Kidney glomerular epithelial cell (primary cell): ENCODE results near the gene MT1B.
A peak's percentile ranks its signal among the peaks of the same experiment; 100 is the strongest.
"Not testable (repeated sequence)": the region's sequence is repeated elsewhere in the genome, so short reads cannot be mapped to it uniquely, and the experiment has no call there.

Experiments used
- DNase-seq: peaks from one replicate; lab custom pipeline; 2025; lab: John Stamatoyannopoulos, UW

The MT1B gene

GRCh38 chr16:56667581-56668571 is 16.2 kb downstream of the MT1B start, which contains the start of gene MT1G:
MT1G (minus strand) TSS chr16:56668065; CDS start chr16:56667993, 72 bp downstream.
- DNase-seq, result no peak

GRCh38 chr16:56669005-56669839 is 17.5 kb downstream of the MT1B start, which contains the start of gene MT1H:
MT1H (plus strand) TSS chr16:56669814; CDS start chr16:56669885, 71 bp downstream.
- no peak for DNase-seq

GRCh38 chr16:56669840-56670619 is 18.3 kb downstream of the MT1B start:
- no peak for DNase-seq

GRCh38 chr16:56670620-56670934 is 18.9 kb downstream of the MT1B start:
- no peak for DNase-seq

GRCh38 chr16:56671691-56672090 is 20.0 kb downstream of the MT1B start:
- DNase-seq, result not testable (repeated sequence)

GRCh38 chr16:56672171-56672570 is 20.5 kb downstream of the MT1B start:
- DNase-seq, result not testable (repeated sequence)

- DNase-seq, result no peak
Measured at GRCh38 chr16:56672761-56673536, 21.3 kb downstream of the MT1B start.

- DNase-seq, result peak; percentile 17
Measured at GRCh38 chr16:56673921-56674320, 22.2 kb downstream of the MT1B start.

- DNase-seq, result not testable (repeated sequence)
Measured at GRCh38 chr16:56674570-56674969, 22.9 kb downstream of the MT1B start.

GRCh38 chr16:56675685-56676210 is 24.1 kb downstream of the MT1B start:
- no peak for DNase-seq

GRCh38 chr16:56677474-56677873 is 25.8 kb downstream of the MT1B start:
- no peak for DNase-seq

- DNase-seq, result no peak
Measured at GRCh38 chr16:56679078-56679730, 27.5 kb downstream of the MT1B start.

GRCh38 chr16:56679818-56680217 is 28.1 kb downstream of the MT1B start:
- DNase-seq, result no peak

GRCh38 chr16:56681939-56682702 is 30.4 kb downstream of the MT1B start, which contains the start of gene MT1X:
MT1X (plus strand) TSS chr16:56682470; CDS start chr16:56682541, 71 bp downstream.
- peak; percentile 82 for DNase-seq

- DNase-seq, result no peak
Measured at GRCh38 chr16:56682703-56683397, 31.2 kb downstream of the MT1B start.

- DNase-seq, result no peak
Measured at GRCh38 chr16:56683424-56684172, 31.9 kb downstream of the MT1B start.

- no peak for DNase-seq
Measured at GRCh38 chr16:56684256-56684925, 32.7 kb downstream of the MT1B start.
